IMR-90 (cell line): ENCODE data around the gene FGG. TPM values are rescaled to one million over a fixed set of nuclear protein-coding genes. Genes with fewer than 3 reads are reported as not detected.

Source experiments
- ATAC-seq: fragments of 200-7000 bp; cut with Tn5 transposase; 2 replicates; pipeline ENCODE4 v1.9.1; 2020; ENCODE audit warnings: low read depth, mild to moderate bottlenecking, moderate library complexity
- BruUV-seq: library from RNA; stranded (reverse); fragments of 400-500 nt; replicated peaks from 2 replicates; lab custom pipeline; 2021; lab: Mats Ljungman, UMichigan
- CTCF ChIA-PET: fragments of 300-600 bp; formaldehyde crosslinking; extraction: SDS; loops from one replicate; lab custom pipeline; 2021; ENCODE audit warnings: antibody characterized with exemption; lab: Yijun Ruan, JAX
- POLR2A ChIA-PET: fragments of 300-600 bp; sonication (Branson Sonifier 250); formaldehyde crosslinking; loops from one replicate; lab custom pipeline; 2022; ENCODE audit warnings: antibody characterized with exemption; ENCODE audit not compliant: unreplicated experiment; lab: Charles Lee
- DNase-seq: peaks from one replicate; pipeline ENCODE4 v3.0.0; 2013
- H2AFZ ChIP-seq: replicated peaks from 2 replicates; pipeline ENCODE3; 2013; ENCODE audit warnings: low read length, mild to moderate bottlenecking; ENCODE audit not compliant: poor library complexity
- H2AK5ac ChIP-seq: 2 replicates; pipeline ENCODE4 v1.6.1; 2013; ENCODE audit warnings: low read depth, low read length, inconsistent platforms
- H2AK9ac ChIP-seq: replicated peaks from 2 replicates; pipeline ENCODE3; 2013; ENCODE audit warnings: mild to moderate bottlenecking, low read depth, low read length, moderate library complexity; ENCODE audit not compliant: poor library complexity
- H2BK120ac ChIP-seq: 2 replicates; pipeline ENCODE4 v1.6.1; 2013; ENCODE audit warnings: low read depth, low read length, inconsistent platforms
- H2BK15ac ChIP-seq: 3 replicates; pipeline ENCODE4 v1.6.1; 2013; ENCODE audit warnings: low read depth, low read length, inconsistent platforms
- H2BK20ac ChIP-seq: 2 replicates; pipeline ENCODE4 v1.6.1; 2013; ENCODE audit warnings: low read depth, mild to moderate bottlenecking, inconsistent platforms, low read length, moderate library complexity
- H2BK5ac ChIP-seq: 2 replicates; pipeline ENCODE4 v1.6.1; 2013; ENCODE audit warnings: mild to moderate bottlenecking, low read depth, low read length, inconsistent platforms; ENCODE audit not compliant: poor library complexity, severe bottlenecking
- H3K14ac ChIP-seq: replicated peaks from 2 replicates; pipeline ENCODE4 v1.6.1; 2013; ENCODE audit warnings: low read depth, low read length, inconsistent platforms
- H3K18ac ChIP-seq: 2 replicates; pipeline ENCODE4 v1.6.1; 2013; ENCODE audit warnings: low read depth, low read length, control low read depth
- H3K23ac ChIP-seq: 2 replicates; pipeline ENCODE4 v1.6.1; 2013; ENCODE audit warnings: low read depth, low read length, inconsistent platforms
- H3K27ac ChIP-seq: 2 replicates; pipeline ENCODE4 v1.5.1; 2013; ENCODE audit warnings: mild to moderate bottlenecking, control low read depth, low read length; ENCODE audit not compliant: insufficient read depth
- H3K27me3 ChIP-seq: 2 replicates; pipeline ENCODE4 v1.6.1; 2013; ENCODE audit warnings: low read length; ENCODE audit not compliant: control insufficient read depth, insufficient read depth
- H3K36me3 ChIP-seq: 2 replicates; pipeline ENCODE4 v1.6.1; 2013; ENCODE audit warnings: low read length, mixed read lengths; ENCODE audit not compliant: control insufficient read depth, insufficient read depth
- H3K4ac ChIP-seq: 2 replicates; pipeline ENCODE4 v1.6.1; 2013; ENCODE audit warnings: low read depth, low read length, inconsistent platforms
- H3K4me1 ChIP-seq: 2 replicates; pipeline ENCODE4 v1.6.1; 2013; ENCODE audit warnings: low read length, mixed read lengths; ENCODE audit not compliant: control insufficient read depth, insufficient read depth
- H3K4me2 ChIP-seq: 2 replicates; pipeline ENCODE4 v1.6.1; 2013; ENCODE audit warnings: low read depth, mild to moderate bottlenecking, control low read depth, low read length, moderate library complexity
- H3K4me3 ChIP-seq: 2 replicates; pipeline ENCODE4 v1.5.1; 2013; ENCODE audit warnings: low read depth, mild to moderate bottlenecking, control low read depth, low read length, moderate library complexity; ENCODE audit not compliant: insufficient read depth
- H3K56ac ChIP-seq: 2 replicates; pipeline ENCODE4 v1.6.1; 2013; ENCODE audit warnings: low read length, inconsistent platforms; ENCODE audit not compliant: insufficient read depth; ENCODE audit errors: extremely low read depth
- H3K79me1 ChIP-seq, 2 experiments: 2 replicates each; pipeline ENCODE4 v1.6.1; 2013; ENCODE audit warnings: low read length in 2 of 2, inconsistent platforms in 1 of 2, low read depth in 1 of 2
- H3K9ac ChIP-seq: 2 replicates; pipeline ENCODE4 v1.6.1; 2013; ENCODE audit warnings: low read depth, low read length, control low read depth
- H3K9me1 ChIP-seq: 2 replicates; pipeline ENCODE4 v1.6.1; 2013; ENCODE audit warnings: low read length, inconsistent platforms; ENCODE audit not compliant: insufficient read depth
- H3K9me3 ChIP-seq: 2 replicates; pipeline ENCODE4 v1.6.1; 2013; ENCODE audit warnings: low read length; ENCODE audit not compliant: control insufficient read depth, insufficient read depth
- H4K20me1 ChIP-seq: 2 replicates; pipeline ENCODE4 v1.6.1; 2013; ENCODE audit warnings: low read length, inconsistent platforms; ENCODE audit not compliant: insufficient read depth
- H4K5ac ChIP-seq: 2 replicates; pipeline ENCODE4 v1.6.1; 2013; ENCODE audit warnings: mild to moderate bottlenecking, low read depth, low read length, control low read depth
- H4K8ac ChIP-seq, 2 experiments: 2 replicates each; pipeline ENCODE4 v1.6.1; 2013; ENCODE audit warnings: low read depth in 2 of 2, low read length in 2 of 2, control low read depth in 1 of 2, inconsistent platforms in 1 of 2
- H4K91ac ChIP-seq: 2 replicates; pipeline ENCODE4 v1.6.1; 2013; ENCODE audit warnings: low read depth, low read length, inconsistent platforms; ENCODE audit not compliant: insufficient read depth
- FOS ChIP-seq: fragments of 150-350 bp; IDR thresholded peaks from 2 replicates; pipeline ENCODE4 v1.6.1; 2016; ENCODE audit warnings: low read depth, low read length
- MAFK ChIP-seq: IDR thresholded peaks from 2 replicates; pipeline ENCODE4 v1.6.1; 2012; ENCODE audit warnings: low read depth, low read length, improper control_type of control experiment
- MAZ ChIP-seq: IDR thresholded peaks from 2 replicates; pipeline ENCODE4 v1.6.1; 2012; ENCODE audit warnings: low read depth, mild to moderate bottlenecking, low read length, improper control_type of control experiment, moderate library complexity, borderline replicate concordance
- NFE2L2 ChIP-seq: fragments of 150-350 bp; IDR thresholded peaks from 2 replicates; pipeline ENCODE4 v1.6.1; 2016; ENCODE audit warnings: low read depth, mild to moderate bottlenecking, low read length
- POLR2A ChIP-seq: IDR thresholded peaks from 2 replicates; pipeline ENCODE4 v1.6.1; 2012; ENCODE audit warnings: mild to moderate bottlenecking, low read depth, low read length
- SMC3 ChIP-seq: fragments of 150-350 bp; IDR thresholded peaks from 2 replicates; pipeline ENCODE4 v1.6.1; 2016; ENCODE audit warnings: low read depth, mild to moderate bottlenecking, antibody characterized with exemption, low read length, moderate library complexity
- USF2 ChIP-seq: fragments of 150-350 bp; IDR thresholded peaks from 2 replicates; pipeline ENCODE4 v1.6.1; 2017; ENCODE audit warnings: mild to moderate bottlenecking, antibody characterized with exemption, low read length, low read depth
- WGBS, 2 experiments: methylation state at CpG; one replicate each; pipeline versions ENCODE4 v1.1.5 to v1.1.7; 2013; ENCODE audit warnings: missing lambda C conversion rate in 2 of 2; ENCODE audit not compliant: insufficient read length in 1 of 2; ENCODE audit errors: extremely low coverage in 2 of 2; 5-methylcytosine and 5-hydroxymethylcytosine counted together
- dilution Hi-C: fragments of 300-500 bp; cut with HindIII; formaldehyde crosslinking; loops from one replicate; pipeline ENCODE4 v1.14.3; 2018; ENCODE audit warnings: low sequenced_read_pairs; ENCODE audit not compliant: unreplicated experiment
- in situ Hi-C: fragments of 300-500 bp; cut with MboI; formaldehyde crosslinking; loops from 3 replicates; pipeline ENCODE4 v1.14.3; 2019; ENCODE audit warnings: low sequenced_read_pairs, inconsistent platforms, mixed read lengths
- intact Hi-C: fragments of 100-400 bp; cut with micrococcal nuclease; formaldehyde crosslinking; loops from 2 replicates; pipeline ENCODE4 v1.10.0; 2022
- polyA plus RNA-seq, 3 experiments: library from polyadenylated mRNA; depleted of rRNA; stranded (reverse); fragments of >200 nt; gene quantifications; 2 replicates each; pipeline ENCODE4 v1.2.3, GENCODE V29; 2012; ENCODE audit warnings: low replicate concordance in 1 of 3
- total RNA-seq: library from RNA; depleted of rRNA; stranded (reverse); fragments of >200 nt; gene quantifications from 2 replicates; pipeline ENCODE4 v1.2.3, GENCODE V29; 2012

Gene FGG
- total and polyA plus RNA-seq, 2 of the 4 experiments (the other 2 are of a cell fraction): not detected

GRCh38 chr4:154643493-154643892 lies 31.0 kb upstream of the FGG start:
- H3K9me1 ChIP-seq: no peaks in the 10 kb centered on the region
- no peaks in the 10 kb centered on the region for H3K4me1 ChIP-seq
- TF ChIP-seq MAFK: no peak
- no peak for TF ChIP-seq SMC3
- TF ChIP-seq POLR2A: no peak
- no peak for TF ChIP-seq NFE2L2
- no peak for TF ChIP-seq USF2
- TF ChIP-seq MAZ: no peak
- no peak for TF ChIP-seq FOS
- no peak overlapping the region for H2BK5ac ChIP-seq
- no peak overlapping the region for H3K23ac ChIP-seq
- H3K9ac ChIP-seq: no peak overlapping the region
- DNase-seq (no peak), ATAC-seq (no peak)
- no peak overlapping the region for H2BK15ac ChIP-seq
- no peaks in the 10 kb centered on the region for H3K9me3 ChIP-seq
- H3K27me3 ChIP-seq: no peaks in the 10 kb centered on the region
- intact Hi-C loops (no loop called here), in situ Hi-C loops (no loop called here), dilution Hi-C loops (no loop called here)
- H3K4ac ChIP-seq: no peak overlapping the region
- H2BK120ac ChIP-seq: no peak overlapping the region
- ChIA-PET POLR2A (no interaction called here), CTCF (no interaction called here)
- no TSS peak for BruUV-seq
- no peak overlapping the region for H2AFZ ChIP-seq
- WGBS, 2 experiments: no CpG with 5 or more reads among the region's 2 CpGs
- no peak overlapping the region for H3K14ac ChIP-seq
- H3K79me1 ChIP-seq: no peaks in the 10 kb centered on the region
- H3K27ac ChIP-seq: no peak overlapping the region
- H3K4me2 ChIP-seq: no peak overlapping the region
- H4K91ac ChIP-seq: no peak overlapping the region
- no peak overlapping the region for H3K4me3 ChIP-seq
- no peak overlapping the region for H4K5ac ChIP-seq
- no peak overlapping the region for H2BK20ac ChIP-seq
- no peak overlapping the region for H2AK5ac ChIP-seq
- no peak overlapping the region for H4K8ac ChIP-seq
- no peaks in the 10 kb centered on the region for H3K36me3 ChIP-seq
- H2AK9ac ChIP-seq: no peak overlapping the region
- no peak overlapping the region for H3K18ac ChIP-seq
- no peaks in the 10 kb centered on the region for H4K20me1 ChIP-seq
- no peak overlapping the region for H3K56ac ChIP-seq
